T-helper 2 cell (primary cell): ENCODE results near the gene MCMBP.
"Not testable (repeated sequence)": the region's sequence is repeated elsewhere in the genome, so short reads cannot be mapped to it uniquely, and the experiment has no call there.

Experiments
- DNase-seq, 5 experiments: peaks; one replicate each; pipeline versions ENCODE4 v3.0.0 to v3.0.0-alpha.2; 2012 to 2022

The MCMBP gene

GRCh38 chr10:119827430-119827829, 45.2 kb downstream of the MCMBP start:
- DNase-seq, result no peak

DNA sequence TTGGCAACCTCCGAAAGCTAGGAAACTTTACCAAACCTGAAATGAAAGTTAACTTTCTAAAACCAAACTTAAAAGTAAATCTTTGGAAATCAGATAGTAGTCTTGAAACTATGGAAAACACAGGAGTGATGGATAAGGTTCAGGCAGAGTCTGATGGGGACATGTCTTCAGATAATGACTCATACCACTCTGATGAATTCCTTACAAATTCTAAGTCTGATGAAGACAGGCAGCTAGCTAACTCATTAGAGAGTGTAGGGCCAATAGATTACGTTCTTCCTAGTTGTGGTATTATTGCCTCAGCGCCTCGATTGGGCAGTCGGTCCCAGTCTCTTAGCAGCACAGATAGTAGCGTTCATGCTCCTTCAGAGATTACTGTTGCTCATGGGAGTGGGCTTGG, 45.9 kb downstream of the MCMBP start:
- DNase-seq, result no peak

DNA sequence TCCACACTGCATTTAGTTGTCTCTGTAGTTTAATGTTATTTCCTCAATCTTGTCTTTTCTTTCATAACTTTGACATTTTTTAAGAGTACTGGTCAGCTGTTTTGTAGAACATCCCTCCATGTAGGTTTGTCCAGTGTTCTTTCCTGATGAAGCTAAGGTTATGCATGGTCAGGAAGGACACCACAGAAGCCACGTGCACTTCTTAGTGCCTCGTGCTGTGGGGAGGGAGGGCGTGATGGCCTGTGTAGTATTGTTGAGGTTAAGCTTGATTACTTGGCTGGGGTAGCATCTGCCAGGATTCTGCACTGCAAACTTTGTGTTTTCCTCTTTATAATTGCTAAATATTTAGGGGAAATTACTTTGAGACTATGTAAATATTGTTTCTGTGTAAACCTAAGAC, 48.3 kb downstream of the MCMBP start:
- no peak for DNase-seq

DNA sequence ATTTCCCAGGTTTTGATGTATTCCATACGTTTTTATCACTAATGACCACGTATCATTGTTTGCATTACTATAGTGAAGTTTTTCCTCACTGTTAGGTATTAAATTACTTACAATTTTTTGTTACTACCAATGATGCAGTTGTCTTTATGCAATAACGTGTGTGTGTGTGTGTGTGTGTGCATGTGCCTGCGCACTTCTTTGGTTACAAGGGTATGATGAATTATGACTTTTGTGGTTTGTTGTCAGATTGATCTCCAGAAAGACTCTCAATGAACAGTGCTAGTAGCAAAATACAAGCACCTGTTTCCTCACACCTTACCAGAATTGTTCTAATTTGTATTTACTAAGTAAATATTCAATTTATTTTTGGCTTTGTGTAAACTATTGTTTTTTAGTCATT, 51.5 kb downstream of the MCMBP start:
- peak in 1 of 5 experiments; percentile 72 for DNase-seq

DNA sequence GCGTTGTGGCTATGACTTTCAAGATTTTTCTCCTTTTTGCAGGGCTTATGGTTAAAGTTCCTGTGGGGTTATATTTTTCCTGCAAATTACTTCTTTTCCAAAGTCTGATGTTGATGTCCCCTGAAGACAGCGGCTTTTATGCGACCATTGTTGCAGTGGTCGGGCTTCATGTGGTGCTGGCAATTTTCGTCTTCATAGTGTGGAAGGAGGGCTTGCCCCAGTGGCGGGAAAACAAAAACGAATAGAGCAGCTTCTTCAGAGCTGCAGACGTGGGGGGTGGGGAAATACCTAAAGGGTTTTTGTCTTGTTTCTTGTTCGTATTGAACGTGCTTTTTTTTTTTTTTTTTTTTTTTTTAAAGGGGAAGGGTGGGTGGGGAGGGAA, 53.8 kb downstream of the MCMBP start:
- no peak for DNase-seq

DNA sequence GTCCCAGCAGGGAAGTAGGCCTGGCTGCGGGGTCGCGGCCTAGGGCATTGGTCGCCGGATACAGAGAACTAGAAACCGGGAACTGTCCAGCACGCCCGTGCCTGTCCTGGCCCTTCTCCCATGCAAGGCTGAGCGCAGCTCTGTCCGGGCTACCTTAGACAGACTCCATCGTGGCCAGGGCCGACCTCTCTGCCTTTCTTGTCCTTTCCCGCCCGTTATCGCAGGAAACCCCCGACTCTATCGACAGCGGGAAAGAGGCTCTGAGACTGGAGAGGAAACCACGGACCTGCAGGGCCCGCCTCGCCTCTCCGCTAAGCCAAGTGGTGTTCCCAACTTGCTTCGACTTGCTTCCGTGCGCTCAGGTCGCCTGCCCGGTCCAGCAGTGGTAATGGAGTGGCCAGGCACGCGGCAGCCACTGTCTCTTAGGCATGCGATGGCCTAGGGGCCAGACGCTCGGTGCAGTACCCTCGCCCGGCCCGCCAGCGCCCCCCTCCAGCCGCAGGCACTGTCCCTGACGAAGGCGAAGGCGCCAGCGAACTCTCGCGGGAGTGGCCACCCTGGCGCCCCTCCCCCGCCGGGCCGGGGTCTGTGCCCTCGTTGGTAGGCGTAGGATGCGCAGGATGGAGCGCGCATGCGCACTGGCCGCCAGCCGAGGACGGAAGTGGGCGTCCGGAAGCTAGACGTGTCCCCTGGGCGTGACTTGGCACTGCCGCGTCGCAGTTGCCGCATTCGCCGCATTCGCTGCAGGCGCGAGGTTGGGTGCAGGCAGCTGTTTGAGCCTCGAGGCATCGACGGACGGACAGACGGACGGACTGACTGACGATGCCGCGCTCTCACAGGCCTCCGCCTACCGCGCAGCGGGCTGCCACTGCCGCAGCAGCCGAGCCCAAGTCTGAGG, 54.4 kb downstream of the MCMBP start:
- peak in 1 of 5 experiments; percentile 43 for DNase-seq

- no peak for DNase-seq
Measured at GRCh38 chr10:119815671-119816070, 57.0 kb downstream of the MCMBP start.

DNA sequence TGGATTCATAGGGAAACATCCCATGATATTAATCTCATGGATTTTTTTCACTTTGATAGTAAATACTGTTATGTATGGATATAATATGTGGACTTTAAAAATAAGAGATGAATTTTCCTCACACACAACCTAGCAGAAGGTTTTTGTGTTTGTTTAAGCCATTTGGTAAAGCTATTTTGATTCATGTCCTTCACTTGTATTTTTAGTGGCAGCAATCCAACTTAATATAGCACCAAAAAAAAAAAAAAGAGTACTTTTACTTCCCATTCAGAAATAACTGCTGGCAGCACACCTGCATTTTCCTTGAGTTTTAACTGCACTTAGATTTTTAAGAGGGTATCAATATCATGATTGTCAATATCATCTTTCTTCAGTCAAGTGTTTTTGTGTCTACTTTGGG, 60.0 kb downstream of the MCMBP start:
- DNase-seq, result no peak

DNA sequence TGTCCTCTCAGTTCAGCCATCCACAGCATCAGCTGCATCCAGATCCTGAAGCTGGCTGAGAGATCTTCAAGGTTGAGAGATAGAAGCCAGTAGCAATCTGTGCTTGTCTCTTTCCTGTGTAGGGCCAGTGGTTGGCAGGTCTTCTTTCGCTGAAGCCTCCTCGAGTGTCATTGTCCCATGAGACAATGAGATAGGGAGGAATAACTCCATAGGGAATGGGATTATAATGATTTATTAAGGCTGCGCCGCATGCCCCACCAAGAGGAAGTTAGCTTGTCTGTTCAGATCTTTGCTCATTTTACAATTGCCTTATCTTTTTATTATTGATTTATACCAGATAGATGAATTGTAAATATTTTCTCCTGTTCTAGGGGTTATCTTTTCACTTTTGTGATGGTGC, 61.5 kb downstream of the MCMBP start:
- no peak for DNase-seq

- DNase-seq, result peak in 2 of 5 experiments; percentile 29 to 44
Measured at GRCh38 chr10:119807960-119808697, 64.5 kb downstream of the MCMBP start.

GRCh38 chr10:119806334-119807130, 66.1 kb downstream of the MCMBP start:
- DNase-seq, result no peak

GRCh38 chr10:119805702-119806230, 66.9 kb downstream of the MCMBP start:
- DNase-seq, result no peak

GRCh38 chr10:119803264-119803663, 69.4 kb downstream of the MCMBP start:
- DNase-seq, result no peak

DNA sequence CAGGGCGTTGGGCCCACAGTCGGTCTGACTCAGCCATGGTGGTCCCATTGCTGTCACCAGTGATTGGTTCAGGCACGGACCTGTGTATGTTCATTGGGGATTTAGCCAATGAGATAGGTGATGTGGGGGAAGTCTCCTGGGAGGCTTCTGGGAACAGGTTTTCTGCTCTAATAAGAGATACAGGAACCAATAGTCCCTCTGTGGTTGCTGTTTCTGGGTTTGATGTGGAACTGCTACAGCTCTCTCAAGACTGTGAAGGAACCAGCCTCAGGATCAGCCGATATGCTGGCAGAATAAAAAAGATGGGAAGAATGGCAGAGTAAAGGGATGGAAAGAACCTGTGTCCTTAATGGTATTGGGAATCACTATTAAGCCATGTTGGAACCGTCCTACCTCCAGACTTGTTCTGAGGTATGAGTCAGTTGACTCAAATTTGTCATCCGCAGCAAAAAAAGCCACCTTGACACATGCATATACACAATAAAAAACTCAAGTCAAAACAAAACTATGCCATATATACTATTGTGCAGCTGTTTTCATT, 70.6 kb downstream of the MCMBP start:
- peak in 1 of 5 experiments; percentile 18 for DNase-seq

- DNase-seq, result no peak
Measured at GRCh38 chr10:119801176-119801575, 71.5 kb downstream of the MCMBP start.

GRCh38 chr10:119796039-119796438, 76.6 kb downstream of the MCMBP start:
- no peak for DNase-seq

DNA sequence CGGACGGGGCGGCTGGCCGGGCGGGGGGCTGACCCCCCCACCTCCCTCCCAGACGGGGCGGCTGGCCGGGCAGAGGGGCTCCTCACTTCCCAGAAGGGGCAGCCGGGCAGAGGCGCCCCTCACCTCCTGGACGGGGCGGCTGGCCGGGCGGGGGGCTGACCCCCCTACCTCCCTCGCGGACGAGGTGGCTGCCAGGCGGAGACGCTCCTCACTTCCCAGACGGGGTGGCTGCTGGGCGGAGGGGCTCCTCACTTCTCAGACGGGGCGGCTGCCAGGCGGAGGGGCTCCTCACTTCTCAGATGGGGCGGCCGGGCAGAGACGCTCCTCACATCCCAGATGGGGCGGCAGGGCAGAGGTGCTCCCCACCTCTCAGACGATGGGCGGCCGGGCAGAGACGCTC, 77.5 kb downstream of the MCMBP start:
- DNase-seq, result not testable (repeated sequence)

DNA sequence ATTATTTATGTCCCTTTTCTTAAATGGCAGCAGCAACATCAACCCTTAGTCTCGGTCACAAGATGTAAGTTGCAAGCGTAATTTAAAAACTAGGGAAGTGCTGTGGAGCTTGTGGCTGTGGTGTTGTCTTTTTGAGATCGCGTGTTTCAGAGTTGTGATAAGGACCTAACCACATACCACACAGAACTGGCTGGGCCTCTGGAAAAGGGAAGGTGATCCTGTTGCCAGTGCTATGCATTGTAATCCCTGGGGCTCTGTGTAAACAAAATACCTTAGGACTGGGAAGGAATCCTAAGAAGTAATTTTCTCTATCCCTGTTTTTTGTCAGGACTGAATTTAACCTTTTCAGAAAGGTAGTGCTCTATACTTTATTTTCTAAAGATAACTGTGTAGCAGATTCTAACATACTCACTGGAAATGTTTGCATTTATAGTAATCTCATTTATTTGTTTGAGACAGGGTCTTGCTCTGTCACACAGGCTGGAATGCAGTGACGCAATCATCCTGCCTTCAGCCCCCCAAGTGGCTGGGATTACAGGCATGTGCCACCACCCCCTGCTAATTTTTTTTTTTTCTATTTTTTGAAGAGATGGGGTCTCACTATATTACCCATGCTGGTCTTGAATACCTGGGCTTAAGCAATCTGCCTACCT, 86.4 kb downstream of the MCMBP start:
- peak in 1 of 5 experiments; percentile 32 for DNase-seq

- peak in 1 of 5 experiments; percentile 40 for DNase-seq
Measured at GRCh38 chr10:119784340-119785067, 88.1 kb downstream of the MCMBP start.

- no peak for DNase-seq
Measured at GRCh38 chr10:119783665-119784027, 89.0 kb downstream of the MCMBP start.

GRCh38 chr10:119782981-119783664, 89.5 kb downstream of the MCMBP start:
- no peak for DNase-seq
